Left lobe of liver (tissue), 2 donors: ENCODE data around the gene TMEM225. TPM values are rescaled to one million over a fixed set of nuclear protein-coding genes. Genes with fewer than 3 reads are reported as not detected.
A peak's percentile ranks its signal among the peaks of the same experiment; 100 is the strongest.
"Not testable (repeated sequence)": the region's sequence is repeated elsewhere in the genome, so short reads cannot be mapped to it uniquely, and the experiment has no call there.

Experiments used
- ATAC-seq: fragments of 200-7000 bp; cut with Tn5 transposase; one replicate; pipeline ENCODE4 v1.9.1; 2020; ENCODE audit warnings: mild to moderate bottlenecking, moderate library complexity
- DNase-seq: peaks from one replicate; pipeline ENCODE4 v3.0.0-alpha.2; 2020; ENCODE audit warnings: low spot score
- total RNA-seq: library from RNA; stranded (reverse); gene quantifications from one replicate; pipeline ENCODE4 v1.2.1, GENCODE V29; 2021
- donor health status: DM: no; HTN: no; CAD: no; lungs with moderate emphysema.
- donor health status: DM: no; HTN: yes; CAD: no.

The TMEM225 gene
- not detected for total RNA-seq

GRCh38 chr11:123885570-123885969 is at the start of gene TMEM225:
Gene TMEM225 (minus strand): TSS chr11:123885670. CDS start chr11:123885425, 245 bp downstream.
- ATAC-seq, result no peak

GRCh38 chr11:123924027-123924426 is 38.6 kb upstream of the TMEM225 start:
- DNase-seq, result no peak
- ATAC-seq, result no peak

More at GRCh38 chr11:123885570-123885969, at the start of gene TMEM225:
- DNase-seq, result no peak

GRCh38 chr11:123920943-123921342 is 35.5 kb upstream of the TMEM225 start:
- DNase-seq (no peak), ATAC-seq (no peak)

- DNase-seq (no peak), ATAC-seq (no peak)
Observed at GRCh38 chr11:123905826-123906225, 20.4 kb upstream of the TMEM225 start.

GRCh38 chr11:123904932-123905331 is 19.5 kb upstream of the TMEM225 start:
- no peak for ATAC-seq
- no peak for DNase-seq

GRCh38 chr11:123903932-123904331 is 18.5 kb upstream of the TMEM225 start:
- no peak for ATAC-seq
- no peak for DNase-seq

- DNase-seq (no peak), ATAC-seq (no peak)
Observed at GRCh38 chr11:123901867-123902266, 16.4 kb upstream of the TMEM225 start, which contains the start of gene OR8D4. Gene OR8D4 (plus strand): TSS chr11:123902167. CDS start chr11:123906432, 4,265 bp downstream.

- no peak for DNase-seq
Observed at GRCh38 chr11:123899792-123900191, 14.3 kb upstream of the TMEM225 start.

GRCh38 chr11:123892031-123892430 is 6.6 kb upstream of the TMEM225 start:
- no peak for DNase-seq
- no peak for ATAC-seq

More at GRCh38 chr11:123899792-123900191, 14.3 kb upstream of the TMEM225 start:
- ATAC-seq, result no peak

- DNase-seq, result no peak
- ATAC-seq, result no peak
Observed at GRCh38 chr11:123880912-123881311, 4.6 kb downstream of the TMEM225 start.

- not testable (repeated sequence) for DNase-seq
- ATAC-seq, result peak; percentile 72
Observed at GRCh38 chr11:123867795-123868194, 17.7 kb downstream of the TMEM225 start.

GRCh38 chr11:123865293-123865692 is 20.2 kb downstream of the TMEM225 start:
- DNase-seq, result not testable (repeated sequence)

GRCh38 chr11:123859731-123860130 is 25.7 kb downstream of the TMEM225 start:
- DNase-seq, result no peak
- ATAC-seq, result no peak

More at GRCh38 chr11:123865293-123865692, 20.2 kb downstream of the TMEM225 start:
- ATAC-seq, result not testable (repeated sequence)

- ATAC-seq (no peak), DNase-seq (no peak)
Observed at GRCh38 chr11:123856444-123856843, 29.0 kb downstream of the TMEM225 start.

- ATAC-seq (no peak), DNase-seq (no peak)
Observed at GRCh38 chr11:123853038-123853437, 32.4 kb downstream of the TMEM225 start.

GRCh38 chr11:123852321-123852720 is 33.1 kb downstream of the TMEM225 start:
- ATAC-seq, result no peak

GRCh38 chr11:123851110-123851509 is 34.4 kb downstream of the TMEM225 start:
- DNase-seq (no peak), ATAC-seq (no peak)

More at GRCh38 chr11:123852321-123852720, 33.1 kb downstream of the TMEM225 start:
- DNase-seq, result no peak

GRCh38 chr11:123841174-123841573 is 44.3 kb downstream of the TMEM225 start:
- ATAC-seq (no peak), DNase-seq (no peak)

GRCh38 chr11:123839131-123839530 is 46.3 kb downstream of the TMEM225 start:
- ATAC-seq (no peak), DNase-seq (no peak)

GRCh38 chr11:123838659-123839058 is 46.8 kb downstream of the TMEM225 start:
- no peak for DNase-seq
- no peak for ATAC-seq

- DNase-seq (no peak), ATAC-seq (no peak)
Observed at GRCh38 chr11:123838199-123838598, 47.3 kb downstream of the TMEM225 start.

- DNase-seq (no peak), ATAC-seq (no peak)
Observed at GRCh38 chr11:123833095-123833494, 52.4 kb downstream of the TMEM225 start.
